Nephron progenitor cell (in vitro differentiated cells): ENCODE results near the gene MSLN.
A peak's percentile ranks its signal among the peaks of the same experiment; 100 is the strongest.
"Not testable (repeated sequence)": the region's sequence is repeated elsewhere in the genome, so short reads cannot be mapped to it uniquely, and the experiment has no call there.

Source experiments
- DNase-seq: peaks from one replicate; pipeline ENCODE4 v3.0.0; 2021
- H3K27ac Mint-ChIP-seq: 2 replicates; pipeline ENCODE4 v1.8.0; 2021; ENCODE audit warnings: mild to moderate bottlenecking, moderate library complexity, mixed read lengths
- H3K27me3 Mint-ChIP-seq: 2 replicates; pipeline ENCODE4 v1.8.0; 2021; ENCODE audit warnings: mild to moderate bottlenecking, low read depth, mixed read lengths; ENCODE audit not compliant: poor library complexity
- H3K36me3 Mint-ChIP-seq: 2 replicates; pipeline ENCODE4 v1.8.0; 2021; ENCODE audit warnings: low read depth, mixed read lengths
- H3K4me1 Mint-ChIP-seq: 2 replicates; pipeline ENCODE4 v1.8.0; 2021; ENCODE audit warnings: mixed read lengths
- H3K4me3 Mint-ChIP-seq: 2 replicates; pipeline ENCODE4 v1.8.0; 2021; ENCODE audit warnings: mild to moderate bottlenecking, moderate library complexity, mixed read lengths
- H3K9me3 Mint-ChIP-seq: 2 replicates; pipeline ENCODE4 v1.8.0; 2021; ENCODE audit warnings: mild to moderate bottlenecking, moderate library complexity, mixed read lengths
- TF ChIP-seq, protein P1 (sequence below): fragments of 200-600 bp; sonication (generic); IDR thresholded peaks from 2 replicates; pipeline ENCODE4 v1.5.0; 2021; ENCODE audit warnings: antibody characterized with exemption

MSLN gene

GRCh38 chr16:774086-775001, 13.8 kb downstream of the MSLN start:
- no peak overlapping the region for H3K4me3 Mint-ChIP-seq

DNA sequence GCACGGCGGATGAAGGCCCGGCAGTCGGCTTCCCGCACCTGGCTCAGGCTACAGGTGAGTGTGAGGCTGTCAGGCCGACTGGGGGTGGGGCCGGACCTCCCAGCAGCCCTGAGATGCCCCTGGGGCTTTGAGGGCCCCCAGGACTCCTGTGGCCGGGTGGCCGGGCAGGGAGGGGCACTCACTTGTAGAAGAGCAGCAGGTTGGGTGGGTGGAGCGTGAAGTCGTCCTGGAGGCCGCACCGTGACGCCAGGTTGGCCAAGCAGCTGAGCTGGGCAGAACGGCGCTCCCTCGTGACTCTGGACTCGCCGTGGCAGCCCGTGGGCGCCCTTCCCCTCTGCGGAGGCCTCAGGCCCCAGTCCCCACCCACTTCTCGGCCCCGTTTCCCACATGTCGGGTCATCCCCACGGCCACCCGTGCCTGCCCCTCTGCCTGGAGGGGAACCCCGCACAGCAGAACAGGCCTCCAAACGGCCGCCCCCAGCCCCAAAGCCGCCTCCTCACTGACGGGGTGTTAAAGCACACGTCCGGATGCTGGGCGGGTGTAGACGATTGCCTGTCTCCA, 14.8 kb downstream of the MSLN start:
- H3K36me3 Mint-ChIP-seq = no peaks in the 10 kb centered on the region
- TF ChIP-seq, protein P1, sequence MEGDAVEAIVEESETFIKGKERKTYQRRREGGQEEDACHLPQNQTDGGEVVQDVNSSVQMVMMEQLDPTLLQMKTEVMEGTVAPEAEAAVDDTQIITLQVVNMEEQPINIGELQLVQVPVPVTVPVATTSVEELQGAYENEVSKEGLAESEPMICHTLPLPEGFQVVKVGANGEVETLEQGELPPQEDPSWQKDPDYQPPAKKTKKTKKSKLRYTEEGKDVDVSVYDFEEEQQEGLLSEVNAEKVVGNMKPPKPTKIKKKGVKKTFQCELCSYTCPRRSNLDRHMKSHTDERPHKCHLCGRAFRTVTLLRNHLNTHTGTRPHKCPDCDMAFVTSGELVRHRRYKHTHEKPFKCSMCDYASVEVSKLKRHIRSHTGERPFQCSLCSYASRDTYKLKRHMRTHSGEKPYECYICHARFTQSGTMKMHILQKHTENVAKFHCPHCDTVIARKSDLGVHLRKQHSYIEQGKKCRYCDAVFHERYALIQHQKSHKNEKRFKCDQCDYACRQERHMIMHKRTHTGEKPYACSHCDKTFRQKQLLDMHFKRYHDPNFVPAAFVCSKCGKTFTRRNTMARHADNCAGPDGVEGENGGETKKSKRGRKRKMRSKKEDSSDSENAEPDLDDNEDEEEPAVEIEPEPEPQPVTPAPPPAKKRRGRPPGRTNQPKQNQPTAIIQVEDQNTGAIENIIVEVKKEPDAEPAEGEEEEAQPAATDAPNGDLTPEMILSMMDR = no peak
- no peak overlapping the region for H3K4me3 Mint-ChIP-seq
- no peaks in the 10 kb centered on the region for H3K9me3 Mint-ChIP-seq
- no peak for DNase-seq
- peaks cover 5% of the 10 kb centered on the region for H3K27me3 Mint-ChIP-seq
- no peak overlapping the region for H3K27ac Mint-ChIP-seq
- H3K4me1 Mint-ChIP-seq = peaks cover 12% of the 10 kb centered on the region

More at GRCh38 chr16:774086-775001, 13.8 kb downstream of the MSLN start:
- Mint-ChIP-seq H3K27me3 (peaks cover 4% of the 10 kb centered on the region), H3K9me3 (no peaks in the 10 kb centered on the region), H3K36me3 (no peaks in the 10 kb centered on the region), H3K27ac (no peak overlapping the region), H3K4me1 (peaks cover 12% of the 10 kb centered on the region)
- TF ChIP-seq, protein P1 = no peak
- no peak for DNase-seq

DNA sequence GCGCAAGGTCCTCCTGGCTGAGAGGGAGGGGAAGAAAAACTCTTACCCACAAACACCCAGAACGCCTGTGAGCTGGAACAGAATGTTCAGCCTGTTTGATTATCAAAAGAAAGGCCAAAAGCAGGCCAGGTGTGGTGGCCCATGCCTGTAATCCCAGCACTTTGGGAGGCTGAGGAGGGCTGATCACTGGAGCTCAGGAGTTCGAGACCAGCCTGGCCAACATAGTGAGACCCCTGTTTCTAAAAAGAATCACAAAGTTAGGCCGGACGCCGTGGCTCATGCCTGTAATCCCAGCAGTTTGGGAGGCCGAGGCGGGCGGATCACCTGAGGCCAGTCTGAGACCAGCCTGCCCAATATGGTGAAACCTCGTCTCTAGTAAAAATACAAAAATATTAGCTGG, 15.8 kb downstream of the MSLN start:
- H3K27me3 Mint-ChIP-seq, DNase-seq, H3K9me3 Mint-ChIP-seq, H3K4me3 Mint-ChIP-seq, H3K4me1 Mint-ChIP-seq, H3K27ac Mint-ChIP-seq, H3K36me3 Mint-ChIP-seq: not testable (repeated sequence)

DNA sequence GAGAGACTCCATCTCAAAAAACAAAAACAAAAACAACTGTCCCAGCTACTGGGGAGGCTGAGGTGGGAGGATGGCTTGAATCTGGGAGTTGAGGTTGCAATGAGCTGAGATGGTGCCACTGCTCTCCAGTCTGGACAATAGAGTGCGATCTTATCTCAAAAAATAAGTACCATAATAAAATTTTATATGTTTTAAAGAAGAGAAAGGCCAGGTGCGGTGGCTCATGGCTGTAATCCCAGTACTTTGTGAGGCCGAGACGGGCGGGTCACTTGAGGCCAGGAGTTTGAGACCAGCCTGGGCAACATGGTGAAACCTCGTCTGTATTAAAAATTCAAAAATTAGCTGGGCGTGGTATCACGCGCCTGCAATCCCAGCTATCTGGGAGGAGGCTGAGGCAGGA, 16.3 kb downstream of the MSLN start:
- peaks cover 8% of the 10 kb centered on the region for H3K4me1 Mint-ChIP-seq
- no peak for DNase-seq
- no peak overlapping the region for H3K4me3 Mint-ChIP-seq
- peak overlapping the region; percentile 68 for H3K27ac Mint-ChIP-seq
- TF ChIP-seq, protein P1 = no peak
- no peaks in the 10 kb centered on the region for H3K36me3 Mint-ChIP-seq
- H3K27me3 Mint-ChIP-seq = peaks cover 9% of the 10 kb centered on the region
- no peaks in the 10 kb centered on the region for H3K9me3 Mint-ChIP-seq

DNA sequence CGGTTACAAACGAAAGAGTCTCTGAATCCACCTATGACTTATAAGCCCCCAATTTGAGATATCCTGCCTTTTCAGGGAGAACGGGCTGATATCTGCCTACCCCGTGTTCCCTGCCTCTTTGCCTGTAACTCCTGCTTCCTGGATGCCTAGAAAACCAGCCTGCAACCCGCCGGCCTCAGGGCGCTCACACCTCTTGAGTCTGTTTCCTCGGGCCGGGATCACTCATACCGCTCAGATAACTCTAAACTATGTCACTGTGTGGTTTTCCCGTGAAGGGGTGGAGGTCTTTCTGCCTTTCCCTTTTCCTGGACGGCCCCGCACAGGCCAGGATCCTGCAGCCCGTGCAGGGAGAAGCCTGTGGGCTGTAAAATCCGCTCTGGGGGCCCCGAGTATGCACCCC, 17.3 kb downstream of the MSLN start:
- no peaks in the 10 kb centered on the region for H3K36me3 Mint-ChIP-seq
- H3K4me3 Mint-ChIP-seq = no peak overlapping the region
- no peak for DNase-seq
- peaks cover 8% of the 10 kb centered on the region for H3K4me1 Mint-ChIP-seq
- TF ChIP-seq, protein P1 = no peak
- H3K9me3 Mint-ChIP-seq = no peaks in the 10 kb centered on the region
- H3K27me3 Mint-ChIP-seq = peaks cover 9% of the 10 kb centered on the region
- peak overlapping the region; percentile 37 for H3K27ac Mint-ChIP-seq

DNA sequence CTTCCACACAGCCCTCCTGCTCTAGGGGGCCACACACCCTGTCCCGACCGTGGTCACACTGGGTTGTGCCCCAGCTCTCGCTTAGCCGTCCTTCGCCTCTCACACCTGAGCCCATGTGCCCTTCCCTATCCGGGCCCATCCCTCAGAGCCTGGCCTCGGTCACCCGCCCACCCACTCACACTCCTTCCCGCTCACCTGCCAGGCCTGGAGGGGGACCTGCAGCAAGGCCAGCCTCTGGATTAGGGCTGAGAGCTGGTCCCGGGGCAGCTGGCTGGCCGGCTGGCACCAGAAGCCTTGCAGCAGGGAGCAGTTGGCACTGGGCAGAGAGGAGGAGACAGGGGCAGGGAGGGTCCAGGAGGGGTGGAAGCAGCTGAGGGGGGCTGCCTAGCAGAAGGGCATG, 17.9 kb downstream of the MSLN start:
- Mint-ChIP-seq H3K9me3 (no peaks in the 10 kb centered on the region), H3K4me1 (peaks cover 8% of the 10 kb centered on the region), H3K27me3 (peaks cover 9% of the 10 kb centered on the region), H3K27ac (no peak overlapping the region), H3K4me3 (no peak overlapping the region), H3K36me3 (no peaks in the 10 kb centered on the region)
- TF ChIP-seq, protein P1 = no peak
- no peak for DNase-seq
